Colon (tissue), 2 donors: ENCODE measurements around the gene PCDHGA7.
"Not testable (repeated sequence)": the region's sequence is repeated elsewhere in the genome, so short reads cannot be mapped to it uniquely, and the experiment has no call there.

Experiments used
- FAIRE-seq: peaks from 2 replicates; lab custom pipeline; 2012; peaks lifted over from hg19 to GRCh38; lab: Jason Lieb, UNC
- donor health status: control.
- donor health status: control.

The PCDHGA7 gene

DNA sequence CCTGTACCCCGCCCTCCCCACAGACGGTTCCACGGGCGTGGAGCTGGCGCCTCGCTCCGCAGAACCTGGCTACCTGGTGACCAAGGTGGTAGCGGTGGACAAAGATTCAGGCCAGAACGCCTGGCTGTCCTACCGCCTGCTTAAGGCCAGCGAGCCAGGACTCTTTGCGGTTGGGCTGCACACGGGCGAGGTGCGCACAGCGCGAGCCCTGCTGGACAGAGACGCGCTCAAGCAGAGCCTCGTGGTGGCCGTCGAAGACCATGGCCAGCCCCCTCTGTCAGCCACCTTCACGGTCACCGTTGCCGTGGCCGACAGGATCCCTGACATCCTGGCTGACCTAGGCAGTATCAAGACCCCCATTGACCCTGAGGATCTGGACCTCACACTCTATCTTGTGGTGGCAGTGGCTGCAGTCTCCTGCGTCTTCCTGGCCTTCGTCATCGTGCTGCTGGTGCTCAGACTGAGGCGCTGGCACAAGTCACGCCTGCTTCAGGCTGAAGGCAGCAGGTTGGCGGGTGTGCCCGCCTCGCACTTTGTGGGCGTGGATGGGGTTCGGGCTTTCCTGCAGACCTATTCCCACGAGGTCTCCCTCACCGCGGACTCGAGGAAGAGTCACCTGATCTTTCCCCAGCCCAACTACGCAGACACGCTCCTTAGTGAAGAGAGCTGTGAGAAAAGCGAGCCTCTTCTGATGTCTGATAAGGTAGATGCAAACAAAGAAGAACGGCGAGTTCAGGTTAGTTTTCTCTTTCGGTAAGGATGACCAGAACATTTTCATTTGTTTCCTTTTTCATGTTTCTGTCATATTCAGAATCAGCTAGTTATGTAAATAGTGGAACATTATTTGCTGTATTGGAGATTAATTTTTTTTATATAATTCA, 16.3 kb upstream of the PCDHGA7 start:
- no peak for FAIRE-seq

DNA sequence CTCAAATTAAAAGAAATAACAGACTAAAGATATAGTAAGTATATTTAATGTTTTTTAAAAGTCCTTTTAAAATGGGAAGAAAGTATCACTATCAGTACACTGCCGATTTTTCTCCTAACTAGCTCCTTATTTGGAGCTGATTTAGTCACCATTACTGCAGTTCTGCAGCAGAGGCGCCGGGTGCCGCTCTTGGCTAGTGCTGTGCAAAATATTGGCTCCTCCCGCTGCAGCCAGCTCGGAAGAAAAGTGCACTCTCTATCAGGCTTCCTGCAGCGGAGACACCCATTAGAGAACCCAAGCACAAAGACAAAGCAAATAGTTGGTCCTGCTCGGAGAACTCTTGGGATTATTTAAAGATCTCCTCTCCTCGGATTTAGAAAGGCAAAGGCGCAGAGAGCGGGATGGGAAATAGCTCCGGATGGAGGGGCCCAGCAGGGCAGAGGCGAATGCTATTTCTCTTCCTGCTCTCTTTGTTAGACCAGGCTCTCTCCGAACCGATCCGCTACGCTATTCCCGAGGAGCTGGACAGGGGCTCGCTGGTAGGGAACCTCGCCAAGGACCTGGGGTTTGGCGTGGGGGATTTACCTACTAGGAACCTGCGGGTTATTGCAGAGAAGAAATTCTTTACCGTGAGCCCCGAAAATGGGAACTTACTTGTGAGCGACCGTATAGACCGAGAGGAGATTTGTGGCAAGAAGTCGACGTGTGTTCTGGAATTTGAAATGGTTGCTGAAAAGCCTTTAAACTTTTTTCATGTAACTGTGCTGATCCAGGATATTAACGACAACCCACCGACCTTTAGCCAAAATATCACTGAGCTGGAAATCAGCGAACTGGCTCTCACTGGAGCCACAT, 12.3 kb upstream of the PCDHGA7 start, which contains the start of gene PCDHGB3:
PCDHGB3 (plus strand) TSS at position 249 of the 855 bp plus-strand sequence; CDS start at position 402, 153 bp downstream.
- FAIRE-seq, result no peak

DNA sequence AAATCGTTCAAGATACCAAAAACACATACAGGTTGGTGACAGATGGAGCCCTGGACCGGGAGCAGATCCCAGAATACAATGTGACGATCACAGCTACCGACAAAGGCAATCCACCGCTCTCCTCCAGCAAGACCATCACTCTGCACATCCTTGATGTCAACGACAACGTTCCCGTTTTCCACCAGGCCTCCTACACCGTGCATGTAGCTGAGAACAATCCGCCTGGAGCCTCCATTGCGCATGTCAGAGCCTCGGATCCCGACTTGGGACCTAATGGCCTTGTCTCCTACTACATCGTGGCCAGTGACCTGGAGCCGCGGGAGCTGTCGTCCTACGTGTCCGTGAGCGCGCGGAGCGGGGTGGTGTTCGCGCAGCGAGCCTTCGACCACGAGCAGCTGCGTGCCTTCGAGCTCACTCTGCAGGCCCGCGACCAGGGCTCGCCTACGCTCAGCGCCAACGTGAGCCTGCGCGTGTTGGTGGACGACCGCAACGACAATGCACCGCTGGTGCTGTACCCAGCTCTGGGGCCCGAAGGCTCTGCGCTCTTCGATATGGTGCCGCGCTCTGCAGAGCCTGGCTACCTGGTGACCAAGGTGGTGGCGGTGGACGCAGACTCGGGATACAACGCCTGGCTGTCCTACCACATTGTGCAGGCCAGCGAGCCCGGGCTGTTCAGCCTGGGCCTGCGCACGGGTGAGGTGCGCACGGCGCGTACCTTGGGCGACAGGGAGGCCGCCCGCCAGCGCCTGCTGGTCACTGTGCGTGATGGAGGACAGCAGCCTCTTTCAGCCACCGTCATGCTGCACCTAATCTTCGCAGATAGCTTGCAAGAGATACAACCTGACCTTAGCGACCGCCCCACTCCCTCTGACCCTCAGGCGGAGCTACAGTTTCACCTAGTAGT, 10.7 kb upstream of the PCDHGA7 start:
- no peak for FAIRE-seq

DNA sequence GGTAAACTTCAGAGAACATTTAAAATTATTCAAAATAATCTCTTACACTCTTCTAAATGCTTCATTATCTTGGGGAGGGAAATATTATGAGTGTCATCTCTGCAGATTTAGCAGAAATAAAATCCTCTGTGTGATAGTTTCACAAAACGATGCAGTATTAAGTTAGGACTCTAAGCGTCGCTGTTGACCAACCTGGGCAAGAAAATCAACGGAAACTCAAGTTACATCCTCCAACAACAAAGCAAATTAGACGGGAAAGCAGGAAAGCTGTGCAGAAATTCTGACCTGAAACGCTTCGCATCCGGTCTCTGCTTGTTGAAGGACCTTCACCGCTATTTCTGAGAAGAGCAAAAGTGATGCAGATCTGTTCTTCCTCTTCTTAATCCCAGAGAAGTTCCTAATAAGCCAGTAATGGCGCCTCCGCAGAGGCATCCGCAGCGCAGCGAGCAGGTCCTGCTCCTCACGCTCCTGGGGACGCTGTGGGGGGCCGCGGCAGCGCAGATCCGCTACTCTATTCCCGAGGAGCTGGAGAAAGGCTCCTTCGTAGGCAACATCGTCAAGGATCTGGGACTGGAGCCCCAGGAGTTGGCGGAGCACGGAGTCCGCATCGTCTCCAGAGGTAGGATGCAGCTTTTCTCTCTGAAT, 8.7 kb upstream of the PCDHGA7 start, which contains the start of gene PCDHGA6:
PCDHGA6 (plus strand) TSS at position 219 of the 645 bp plus-strand sequence; CDS start at position 412, 193 bp downstream.
- FAIRE-seq, result no peak

DNA sequence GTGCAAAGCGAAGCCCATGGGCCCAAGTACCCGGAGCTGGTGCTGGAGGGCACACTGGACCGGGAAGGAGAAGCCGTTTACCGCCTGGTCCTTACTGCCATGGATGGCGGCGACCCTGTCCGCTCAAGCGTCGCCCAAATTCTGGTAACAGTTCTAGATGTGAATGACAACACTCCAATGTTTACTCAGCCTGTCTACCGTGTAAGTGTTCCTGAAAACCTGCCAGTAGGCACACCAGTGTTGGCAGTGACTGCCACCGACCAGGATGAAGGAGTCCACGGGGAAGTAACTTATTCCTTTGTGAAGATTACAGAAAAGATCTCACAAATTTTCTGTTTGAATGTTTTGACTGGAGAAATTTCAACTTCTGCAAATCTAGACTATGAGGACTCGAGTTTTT, 7.9 kb upstream of the PCDHGA7 start:
- FAIRE-seq, result no peak

DNA sequence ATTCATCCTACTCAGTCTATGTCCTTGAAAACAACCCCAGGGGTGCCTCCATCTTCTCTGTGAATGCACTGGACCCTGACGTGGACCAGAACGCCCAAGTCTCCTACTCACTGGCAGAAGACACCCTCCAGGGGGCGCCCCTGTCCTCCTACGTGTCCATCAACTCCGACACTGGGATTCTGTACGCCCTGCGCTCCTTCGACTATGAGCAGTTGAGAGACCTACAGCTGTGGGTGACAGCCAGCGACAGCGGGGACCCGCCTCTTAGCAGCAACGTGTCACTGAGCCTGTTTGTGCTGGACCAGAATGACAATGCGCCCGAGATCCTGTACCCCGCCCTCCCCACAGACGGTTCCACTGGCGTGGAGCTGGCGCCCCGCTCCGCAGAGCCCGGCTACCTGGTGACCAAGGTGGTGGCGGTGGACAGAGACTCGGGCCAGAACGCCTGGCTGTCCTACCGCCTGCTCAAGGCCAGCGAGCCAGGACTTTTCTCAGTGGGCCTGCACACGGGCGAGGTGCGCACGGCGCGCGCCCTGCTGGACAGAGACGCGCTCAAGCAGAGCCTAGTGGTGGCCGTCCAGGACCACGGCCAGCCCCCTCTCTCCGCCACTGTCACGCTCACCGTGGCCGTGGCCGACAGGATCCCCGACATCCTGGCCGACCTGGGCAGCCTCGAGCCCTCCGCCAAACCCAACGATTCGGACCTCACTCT, 6.9 kb upstream of the PCDHGA7 start:
- FAIRE-seq, result not testable (repeated sequence)

DNA sequence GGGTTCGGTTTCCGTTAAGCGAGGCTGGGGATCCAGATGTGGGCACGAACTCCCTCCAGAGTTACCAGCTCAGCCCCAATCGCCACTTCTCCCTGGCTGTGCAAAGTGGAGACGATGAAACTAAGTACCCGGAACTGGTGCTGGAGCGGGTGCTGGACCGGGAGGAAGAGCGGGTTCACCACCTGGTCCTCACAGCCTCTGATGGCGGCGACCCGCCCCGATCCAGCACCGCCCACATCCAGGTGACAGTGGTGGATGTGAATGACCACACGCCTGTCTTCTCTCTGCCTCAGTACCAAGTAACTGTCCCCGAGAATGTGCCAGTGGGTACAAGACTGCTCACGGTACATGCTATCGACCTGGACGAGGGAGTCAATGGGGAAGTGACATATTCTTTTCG, 803 bp downstream of the PCDHGA7 start:
- FAIRE-seq, result no peak

DNA sequence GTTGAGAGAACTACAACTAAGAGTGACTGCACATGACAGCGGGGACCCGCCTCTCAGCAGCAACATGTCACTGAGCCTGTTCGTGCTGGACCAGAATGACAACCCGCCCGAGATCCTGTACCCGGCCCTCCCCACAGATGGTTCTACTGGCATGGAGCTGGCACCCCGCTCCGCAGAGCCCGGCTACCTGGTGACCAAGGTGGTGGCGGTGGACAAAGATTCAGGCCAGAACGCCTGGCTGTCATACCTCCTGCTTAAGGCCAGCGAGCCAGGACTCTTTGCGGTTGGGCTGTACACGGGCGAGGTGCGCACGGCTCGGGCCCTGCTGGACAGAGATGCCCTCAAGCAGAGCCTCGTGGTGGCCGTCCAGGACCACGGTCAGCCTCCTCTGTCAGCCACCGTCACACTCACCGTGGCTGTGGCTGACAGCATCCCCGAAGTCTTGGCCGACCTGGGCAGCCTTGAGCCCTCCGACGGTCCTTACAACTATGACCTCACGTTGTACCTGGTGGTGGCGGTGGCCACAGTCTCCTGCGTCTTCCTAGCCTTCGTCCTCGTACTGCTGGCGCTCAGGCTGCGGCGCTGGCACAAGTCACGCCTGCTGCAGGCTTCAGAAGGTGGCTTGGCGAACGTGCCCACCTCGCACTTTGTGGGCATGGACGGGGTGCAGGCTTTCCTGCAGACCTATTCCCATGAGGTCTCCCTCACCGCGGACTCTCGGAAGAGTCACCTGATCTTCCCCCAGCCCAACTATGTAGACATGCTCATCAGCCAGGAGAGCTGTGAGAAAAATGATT, 2.1 kb downstream of the PCDHGA7 start:
- no peak for FAIRE-seq

DNA sequence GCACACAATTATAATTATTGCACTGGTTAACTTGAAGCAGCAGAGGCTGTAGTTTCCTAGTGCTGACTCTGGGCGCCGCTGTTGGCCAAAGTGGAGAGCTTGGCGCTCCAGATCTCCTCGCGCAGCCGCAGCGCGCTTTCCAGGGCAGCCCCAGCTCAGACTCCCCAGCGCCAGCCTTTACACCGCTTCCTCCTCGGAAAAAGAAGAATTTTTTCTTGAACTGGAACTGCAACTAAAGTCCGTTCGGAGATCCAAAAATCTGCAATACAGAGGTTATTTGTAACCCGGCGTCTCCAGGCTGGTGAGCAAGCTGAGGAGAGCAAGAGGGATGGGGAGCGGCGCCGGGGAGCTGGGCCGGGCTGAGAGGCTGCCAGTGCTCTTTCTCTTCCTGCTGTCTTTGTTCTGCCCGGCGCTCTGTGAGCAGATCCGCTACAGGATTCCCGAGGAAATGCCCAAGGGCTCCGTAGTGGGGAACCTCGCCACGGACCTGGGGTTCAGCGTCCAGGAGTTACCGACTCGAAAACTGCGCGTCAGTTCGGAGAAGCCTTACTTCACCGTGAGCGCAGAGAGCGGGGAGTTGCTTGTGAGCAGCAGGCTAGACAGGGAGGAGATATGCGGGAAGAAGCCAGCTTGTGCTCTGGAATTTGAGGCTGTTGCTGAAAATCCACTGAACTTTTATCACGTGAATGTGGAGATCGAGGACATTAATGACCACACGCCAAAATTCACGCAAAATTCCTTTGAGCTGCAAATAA, 5.2 kb downstream of the PCDHGA7 start, which contains the start of gene PCDHGB4:
PCDHGB4 (plus strand) TSS at position 142 of the 755 bp plus-strand sequence; CDS start at position 329, 187 bp downstream.
- FAIRE-seq, result not testable (repeated sequence)

DNA sequence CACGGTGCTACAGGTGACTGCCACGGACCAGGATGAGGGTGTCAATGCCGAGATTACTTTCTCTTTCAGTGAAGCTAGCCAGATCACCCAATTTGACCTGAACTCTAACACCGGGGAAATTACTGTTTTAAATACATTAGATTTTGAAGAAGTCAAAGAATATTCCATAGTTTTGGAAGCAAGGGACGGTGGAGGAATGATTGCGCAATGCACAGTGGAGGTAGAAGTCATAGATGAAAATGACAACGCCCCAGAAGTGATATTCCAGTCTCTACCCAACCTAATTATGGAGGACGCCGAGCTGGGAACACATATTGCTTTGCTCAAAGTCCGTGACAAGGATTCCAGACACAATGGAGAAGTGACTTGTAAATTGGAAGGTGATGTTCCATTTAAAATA, 6.1 kb downstream of the PCDHGA7 start:
- no peak for FAIRE-seq

DNA sequence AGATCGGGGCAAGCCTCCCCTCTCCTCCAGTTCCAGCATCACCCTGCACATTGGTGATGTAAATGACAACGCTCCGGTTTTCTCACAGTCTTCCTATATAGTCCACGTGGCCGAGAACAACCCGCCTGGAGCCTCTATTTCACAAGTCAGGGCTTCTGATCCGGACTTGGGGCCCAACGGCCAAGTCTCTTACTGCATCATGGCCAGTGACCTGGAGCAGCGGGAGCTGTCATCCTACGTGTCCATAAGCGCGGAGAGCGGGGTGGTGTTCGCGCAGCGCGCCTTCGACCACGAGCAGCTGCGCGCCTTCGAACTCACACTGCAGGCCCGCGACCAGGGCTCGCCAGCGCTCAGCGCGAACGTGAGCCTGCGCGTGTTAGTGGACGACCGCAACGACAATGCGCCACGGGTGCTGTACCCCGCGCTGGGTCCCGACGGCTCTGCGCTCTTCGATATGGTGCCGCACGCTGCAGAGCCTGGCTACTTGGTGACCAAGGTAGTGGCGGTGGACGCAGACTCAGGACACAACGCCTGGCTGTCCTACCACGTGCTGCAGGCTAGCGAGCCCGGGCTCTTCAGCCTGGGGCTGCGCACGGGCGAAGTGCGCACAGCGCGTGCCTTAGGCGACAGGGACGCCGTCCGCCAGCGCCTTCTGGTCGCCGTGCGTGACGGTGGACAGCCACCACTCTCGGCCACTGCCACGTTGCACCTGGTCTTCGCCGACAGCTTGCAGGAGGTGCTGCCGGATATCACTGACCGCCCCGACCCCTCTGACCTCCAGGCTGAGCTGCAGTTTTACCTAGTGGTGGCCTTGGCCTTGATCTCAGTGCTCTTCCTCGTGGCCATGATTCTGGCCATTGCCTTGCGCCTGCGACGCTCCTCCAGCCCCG, 6.9 kb downstream of the PCDHGA7 start:
- FAIRE-seq, result no peak

DNA sequence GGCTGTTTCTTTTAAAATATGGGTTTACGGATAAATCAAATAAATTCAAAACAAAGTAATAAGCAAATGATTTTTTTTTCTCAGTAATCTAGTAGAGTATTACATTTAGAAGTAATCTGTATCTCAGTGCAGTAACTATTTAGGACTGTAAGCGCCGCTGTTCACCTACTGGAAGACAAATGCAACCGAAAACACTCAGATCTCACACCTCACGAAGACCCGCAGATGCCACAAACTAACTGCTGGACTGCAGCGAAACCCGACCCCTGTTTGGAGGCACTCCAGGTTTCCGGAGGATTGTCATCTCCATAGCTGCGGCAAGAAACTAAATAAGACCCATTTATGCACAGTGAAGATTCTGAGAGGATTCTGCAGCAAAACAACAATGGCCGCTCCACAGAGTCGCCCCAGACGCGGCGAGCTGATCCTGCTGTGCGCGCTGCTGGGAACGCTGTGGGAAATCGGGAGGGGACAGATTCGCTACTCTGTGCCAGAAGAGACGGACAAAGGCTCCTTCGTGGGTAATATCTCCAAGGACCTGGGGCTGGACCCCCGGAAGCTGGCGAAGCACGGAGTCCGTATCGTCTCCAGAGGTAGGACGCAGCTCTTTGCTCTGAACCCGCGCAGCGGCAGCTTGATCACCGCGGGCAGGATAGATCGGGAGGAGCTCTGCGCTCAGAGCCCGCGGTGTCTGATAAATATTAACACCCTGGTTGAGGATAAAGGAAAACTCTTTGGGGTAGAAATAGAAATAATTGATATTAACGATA, 10.1 kb downstream of the PCDHGA7 start, which contains the start of gene PCDHGA8:
PCDHGA8 (plus strand) TSS at position 205 of the 770 bp plus-strand sequence; CDS start at position 386, 181 bp downstream.
- no peak for FAIRE-seq

DNA sequence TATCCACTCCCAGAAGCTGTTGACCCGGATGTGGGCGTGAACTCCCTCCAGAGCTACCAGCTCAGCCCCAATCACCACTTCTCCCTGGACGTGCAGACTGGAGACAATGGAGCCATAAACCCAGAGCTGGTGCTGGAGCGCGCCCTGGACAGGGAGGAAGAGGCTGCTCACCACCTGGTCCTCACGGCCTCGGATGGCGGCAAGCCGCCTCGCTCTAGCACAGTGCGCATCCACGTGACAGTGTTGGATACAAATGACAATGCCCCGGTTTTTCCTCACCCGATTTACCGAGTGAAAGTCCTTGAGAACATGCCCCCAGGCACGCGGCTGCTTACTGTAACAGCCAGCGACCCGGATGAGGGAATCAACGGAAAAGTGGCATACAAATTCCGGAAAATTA, 10.7 kb downstream of the PCDHGA7 start:
- FAIRE-seq, result no peak

DNA sequence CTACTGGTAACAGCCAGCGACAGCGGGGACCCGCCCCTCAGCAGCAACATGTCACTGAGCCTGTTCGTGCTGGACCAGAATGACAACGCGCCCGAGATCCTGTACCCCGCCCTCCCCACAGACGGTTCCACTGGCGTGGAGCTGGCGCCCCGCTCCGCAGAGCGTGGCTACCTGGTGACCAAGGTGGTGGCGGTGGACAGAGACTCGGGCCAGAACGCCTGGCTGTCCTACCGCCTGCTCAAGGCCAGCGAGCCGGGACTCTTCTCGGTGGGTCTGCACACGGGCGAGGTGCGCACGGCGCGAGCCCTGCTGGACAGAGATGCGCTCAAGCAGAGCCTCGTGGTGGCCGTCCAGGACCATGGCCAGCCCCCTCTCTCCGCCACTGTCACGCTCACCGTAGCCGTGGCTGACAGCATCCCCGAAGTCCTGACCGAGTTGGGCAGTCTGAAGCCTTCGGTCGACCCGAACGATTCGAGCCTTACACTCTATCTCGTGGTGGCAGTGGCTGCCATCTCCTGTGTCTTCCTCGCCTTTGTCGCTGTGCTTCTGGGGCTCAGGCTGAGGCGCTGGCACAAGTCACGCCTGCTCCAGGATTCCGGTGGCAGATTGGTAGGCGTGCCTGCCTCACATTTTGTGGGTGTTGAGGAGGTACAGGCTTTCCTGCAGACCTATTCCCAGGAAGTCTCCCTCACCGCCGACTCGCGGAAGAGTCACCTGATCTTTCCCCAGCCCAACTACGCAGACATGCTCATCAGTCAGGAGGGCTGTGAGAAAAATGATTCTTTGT, 12.1 kb downstream of the PCDHGA7 start:
- FAIRE-seq, result not testable (repeated sequence)

DNA sequence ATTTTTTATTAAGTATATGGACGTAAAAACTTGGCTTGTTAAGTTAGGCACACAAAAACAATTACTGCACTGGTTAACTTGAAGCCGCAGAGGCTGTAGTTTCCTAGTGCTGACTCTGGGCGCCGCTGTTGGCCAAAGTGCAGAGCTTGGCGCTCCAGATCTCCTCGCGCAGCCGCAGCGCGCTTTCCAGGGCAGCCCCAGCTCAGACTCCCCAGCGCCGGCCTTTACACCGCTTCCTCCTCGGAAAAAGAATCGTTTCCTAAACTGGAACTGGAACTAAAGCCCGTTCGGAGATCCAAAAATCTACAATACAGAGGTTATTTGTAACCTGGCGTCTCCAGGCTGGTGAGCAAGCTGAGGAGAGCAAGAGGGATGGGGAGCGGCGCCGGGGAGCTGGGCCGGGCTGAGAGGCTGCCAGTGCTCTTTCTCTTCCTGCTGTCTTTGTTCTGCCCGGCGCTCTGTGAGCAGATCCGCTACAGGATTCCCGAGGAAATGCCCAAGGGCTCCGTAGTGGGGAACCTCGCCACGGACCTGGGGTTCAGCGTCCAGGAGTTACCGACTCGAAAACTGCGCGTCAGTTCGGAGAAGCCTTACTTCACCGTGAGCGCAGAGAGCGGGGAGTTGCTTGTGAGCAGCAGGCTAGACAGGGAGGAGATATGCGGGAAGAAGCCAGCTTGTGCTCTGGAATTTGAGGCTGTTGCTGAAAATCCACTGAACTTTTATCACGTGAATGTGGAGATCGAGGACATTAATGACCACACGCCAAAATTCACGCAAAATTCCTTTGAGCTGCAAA, 15.4 kb downstream of the PCDHGA7 start, which contains the start of gene PCDHGB5:
PCDHGB5 (plus strand) TSS at position 192 of the 796 bp plus-strand sequence; CDS start at position 373, 181 bp downstream.
- FAIRE-seq, result not testable (repeated sequence)
